Neural cell (in vitro differentiated cells): Measurements from ENCODE around the gene VSIR.

ENCODE experiments used
- MXI1 ChIP-seq: fragments of 450-650 bp; conservative IDR thresholded peaks from 2 replicates; pipeline ENCODE4 v1.6.1; 2014; ENCODE audit warnings: antibody characterized with exemption, mild to moderate bottlenecking; ENCODE audit not compliant: poor library complexity, severe bottlenecking
- POLR2AphosphoS5 ChIP-seq: IDR thresholded peaks from 2 replicates; pipeline ENCODE4 v1.6.1; 2012
- RAD21 ChIP-seq: fragments of 450-650 bp; conservative IDR thresholded peaks from 2 replicates; pipeline ENCODE4 v1.6.1; 2014; ENCODE audit warnings: antibody characterized with exemption, mild to moderate bottlenecking, moderate library complexity
- SMC3 ChIP-seq: fragments of 450-650 bp; conservative IDR thresholded peaks from 2 replicates; pipeline ENCODE4 v1.6.1; 2014; ENCODE audit warnings: antibody characterized with exemption, mild to moderate bottlenecking, moderate library complexity; ENCODE audit not compliant: poor library complexity
- TF ChIP-seq, protein P1 (sequence below): fragments of 450-650 bp; IDR thresholded peaks from 2 replicates; pipeline ENCODE4 v1.5.1; 2014; ENCODE audit warnings: antibody characterized with exemption, mild to moderate bottlenecking, moderate library complexity; ENCODE audit not compliant: poor library complexity, severe bottlenecking

DNA sequence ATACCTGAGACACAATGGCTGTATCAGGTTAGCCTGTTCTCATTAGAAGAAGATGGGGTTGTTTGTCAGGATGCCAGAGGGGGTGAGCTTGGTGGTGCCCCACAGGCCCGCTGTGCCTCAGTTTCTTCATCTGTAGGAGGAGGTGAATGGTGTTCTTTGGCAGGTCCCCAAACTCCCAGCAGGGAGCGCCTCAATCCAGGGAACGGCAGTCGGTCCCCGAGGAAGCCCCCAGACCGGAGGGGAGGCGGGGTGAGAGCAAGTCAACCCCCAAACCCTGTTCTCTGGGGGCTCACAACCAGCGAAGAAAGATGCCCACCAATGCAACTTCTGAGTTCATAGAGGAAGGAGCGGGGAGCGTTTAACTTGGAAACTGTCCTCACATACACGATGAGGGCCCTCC, 69.7 kb downstream of the VSIR start:
- TF ChIP-seq, protein P1, sequence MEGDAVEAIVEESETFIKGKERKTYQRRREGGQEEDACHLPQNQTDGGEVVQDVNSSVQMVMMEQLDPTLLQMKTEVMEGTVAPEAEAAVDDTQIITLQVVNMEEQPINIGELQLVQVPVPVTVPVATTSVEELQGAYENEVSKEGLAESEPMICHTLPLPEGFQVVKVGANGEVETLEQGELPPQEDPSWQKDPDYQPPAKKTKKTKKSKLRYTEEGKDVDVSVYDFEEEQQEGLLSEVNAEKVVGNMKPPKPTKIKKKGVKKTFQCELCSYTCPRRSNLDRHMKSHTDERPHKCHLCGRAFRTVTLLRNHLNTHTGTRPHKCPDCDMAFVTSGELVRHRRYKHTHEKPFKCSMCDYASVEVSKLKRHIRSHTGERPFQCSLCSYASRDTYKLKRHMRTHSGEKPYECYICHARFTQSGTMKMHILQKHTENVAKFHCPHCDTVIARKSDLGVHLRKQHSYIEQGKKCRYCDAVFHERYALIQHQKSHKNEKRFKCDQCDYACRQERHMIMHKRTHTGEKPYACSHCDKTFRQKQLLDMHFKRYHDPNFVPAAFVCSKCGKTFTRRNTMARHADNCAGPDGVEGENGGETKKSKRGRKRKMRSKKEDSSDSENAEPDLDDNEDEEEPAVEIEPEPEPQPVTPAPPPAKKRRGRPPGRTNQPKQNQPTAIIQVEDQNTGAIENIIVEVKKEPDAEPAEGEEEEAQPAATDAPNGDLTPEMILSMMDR: no peak
- TF ChIP-seq POLR2AphosphoS5 (no peak), MXI1 (no peak), SMC3 (no peak), RAD21 (no peak)
